NCI-H1436 (cell line): ENCODE data around the gene DCUN1D1.

Experiments used
- DNase-seq: peaks from one replicate; lab custom pipeline; 2025; lab: John Stamatoyannopoulos, UW

The DCUN1D1 gene

DNA sequence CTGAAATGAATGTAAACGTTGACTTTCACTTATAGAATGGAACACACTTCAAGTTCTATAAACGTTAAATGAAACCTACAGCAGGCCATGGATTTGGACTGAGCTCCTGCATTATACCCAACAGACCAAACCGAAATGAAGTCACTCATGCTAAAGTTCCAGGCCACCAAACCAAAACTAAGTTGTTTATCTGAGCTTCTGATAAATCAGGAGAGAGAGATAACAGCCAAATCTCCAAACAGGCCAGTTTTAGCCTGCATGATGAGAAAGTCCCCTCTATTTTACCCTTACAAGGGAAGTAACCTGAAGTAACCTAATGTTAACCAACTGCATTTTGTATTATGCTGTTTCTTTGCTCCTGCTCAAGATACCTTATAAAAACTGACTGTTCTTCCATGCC lies 44.5 kb downstream of the DCUN1D1 start:
- no peak for DNase-seq

DNA sequence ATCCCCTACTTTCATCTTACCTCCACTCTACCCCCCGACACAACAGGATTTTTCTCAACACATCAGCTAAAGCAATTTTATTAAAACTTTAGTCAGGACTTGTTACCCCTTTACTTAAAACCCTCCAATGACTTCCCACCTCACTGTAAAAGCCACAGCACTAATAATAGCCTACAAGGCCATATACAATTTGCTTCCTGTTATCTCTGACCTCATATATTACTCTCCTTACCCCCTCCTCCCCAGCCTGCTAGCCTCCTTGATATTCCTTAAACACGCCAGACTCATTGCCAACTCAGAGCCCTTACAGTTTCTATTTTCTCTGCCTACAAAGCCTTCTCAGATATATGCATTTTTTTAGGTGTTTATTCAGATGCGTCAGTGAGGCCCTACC lies 54.4 kb downstream of the DCUN1D1 start:
- DNase-seq: no peak

DNA sequence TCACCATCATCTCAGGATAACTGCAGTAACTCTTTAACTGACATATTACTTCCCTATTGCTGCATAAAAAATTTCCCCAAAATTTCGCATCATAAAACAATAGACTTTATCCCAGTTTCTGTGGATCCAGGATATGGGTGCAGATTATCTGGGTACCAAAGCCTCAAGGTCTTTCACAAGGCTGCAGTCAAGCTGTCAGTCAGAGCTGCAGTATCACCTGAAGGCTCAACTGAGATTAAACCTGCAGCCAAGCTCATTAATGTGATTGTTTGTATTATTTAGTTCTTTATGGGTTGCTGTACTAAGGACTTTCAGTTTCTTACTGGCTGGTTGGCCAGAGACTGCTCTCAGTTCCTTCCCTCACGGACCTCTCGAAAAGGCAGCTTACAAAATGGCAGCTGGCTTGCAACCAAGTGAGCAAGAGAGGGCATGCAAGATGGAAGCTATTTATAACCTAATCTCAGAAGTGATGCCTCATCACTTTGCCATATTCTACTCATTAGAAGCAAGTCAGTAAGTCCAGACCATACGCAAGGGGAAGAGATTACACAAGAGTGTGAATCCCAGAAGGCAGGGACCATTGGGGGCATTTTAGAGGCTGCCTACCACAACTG lies 54.9 kb downstream of the DCUN1D1 start:
- DNase-seq: no peak

DNA sequence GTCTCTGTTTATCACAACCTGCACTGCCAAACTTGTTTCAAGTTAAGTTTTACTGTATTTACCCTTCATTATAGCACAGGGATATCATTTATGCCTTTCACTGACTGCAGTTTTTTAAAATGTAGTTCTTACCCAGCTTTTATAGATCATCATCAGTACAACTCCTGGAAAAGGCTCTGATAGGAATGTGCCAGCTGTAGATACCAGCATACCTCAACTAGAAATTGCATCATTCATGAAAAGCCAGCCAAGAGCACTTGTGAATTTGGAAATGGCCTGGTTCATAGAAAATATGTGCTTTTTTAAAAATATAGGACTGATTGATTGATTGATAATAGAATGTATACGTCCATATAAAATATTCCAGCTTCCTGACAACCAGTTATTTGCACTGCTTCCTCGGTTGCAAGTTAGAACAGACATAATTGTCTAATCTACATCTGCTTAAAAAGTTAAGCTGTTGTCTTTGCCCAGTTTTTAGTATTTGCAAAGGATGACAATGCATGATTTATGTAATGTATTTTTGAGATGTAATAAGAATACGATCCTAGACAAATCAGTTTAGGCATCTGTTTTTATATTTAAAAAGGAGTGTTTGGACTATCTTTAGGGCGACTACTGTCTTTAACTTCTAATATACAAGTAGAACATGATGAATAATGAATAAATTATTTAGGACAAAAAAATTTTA lies 58.5 kb downstream of the DCUN1D1 start:
- no peak for DNase-seq

DNA sequence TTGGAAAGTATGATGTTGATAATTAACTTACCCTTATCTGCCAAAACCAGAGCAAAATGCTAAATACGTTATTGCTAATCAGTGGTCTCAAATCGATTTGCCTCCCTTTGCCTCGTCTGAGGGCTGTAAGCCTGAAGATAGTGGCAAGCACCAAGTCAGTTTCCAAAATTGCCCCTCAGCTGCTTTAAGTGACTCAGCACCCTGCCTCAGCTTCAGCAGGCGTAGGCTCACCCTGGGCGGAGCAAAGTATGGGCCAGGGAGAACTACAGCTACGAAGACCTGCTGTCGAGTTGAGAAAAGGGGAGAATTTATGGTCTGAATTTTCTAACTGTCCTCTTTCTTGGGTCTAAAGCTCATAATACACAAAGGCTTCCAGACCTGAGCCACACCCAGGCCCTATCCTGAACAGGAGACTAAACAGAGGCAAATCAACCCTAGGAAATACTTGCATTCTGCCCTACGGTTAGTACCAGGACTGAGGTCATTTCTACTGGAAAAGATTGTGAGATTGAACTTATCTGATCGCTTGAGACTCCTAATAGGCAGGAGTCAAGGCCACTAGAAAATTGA lies 59.7 kb downstream of the DCUN1D1 start:
- DNase-seq: no peak

DNA sequence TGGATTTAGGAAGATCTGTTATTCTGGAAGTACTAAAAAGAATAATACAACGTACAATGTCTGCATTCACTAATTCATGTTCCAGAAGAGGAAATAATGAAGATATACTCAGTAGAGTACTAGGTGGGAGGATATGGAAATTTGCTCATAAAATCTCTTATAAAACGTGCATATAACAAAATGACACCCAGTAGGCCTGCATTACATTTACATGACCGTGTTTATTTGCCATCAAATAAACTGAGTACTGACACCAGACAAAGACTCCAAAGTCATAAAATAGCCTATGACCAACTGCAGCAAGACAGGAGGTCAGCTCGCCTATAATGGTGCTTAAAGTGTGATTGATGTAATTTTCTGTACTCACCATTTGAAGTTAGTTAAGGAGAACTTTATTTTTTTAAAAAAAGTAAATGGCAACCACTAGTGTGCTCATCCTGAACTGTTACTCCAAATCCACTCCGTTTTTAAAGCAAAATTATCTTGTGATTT lies 60.4 kb downstream of the DCUN1D1 start:
- no peak for DNase-seq

DNA sequence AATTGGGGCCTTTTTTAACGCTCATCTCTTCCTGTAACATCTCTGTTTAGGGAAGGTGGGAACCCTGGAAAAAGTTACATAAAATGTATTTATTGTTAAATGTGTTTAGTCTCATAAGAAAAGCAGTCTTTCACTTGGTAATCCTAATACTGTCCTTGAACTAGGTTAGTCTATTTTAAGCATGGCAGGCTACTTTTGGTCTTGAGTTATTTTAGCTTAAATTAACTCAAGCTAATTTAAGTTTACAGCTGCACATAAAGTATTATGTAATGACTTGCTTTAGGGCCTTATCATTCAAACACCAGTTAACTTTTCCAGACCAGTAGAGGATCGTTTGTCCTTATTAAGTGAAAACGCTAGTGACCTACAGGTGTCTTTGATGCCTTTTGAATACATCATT lies 63.2 kb downstream of the DCUN1D1 start:
- DNase-seq: no peak

DNA sequence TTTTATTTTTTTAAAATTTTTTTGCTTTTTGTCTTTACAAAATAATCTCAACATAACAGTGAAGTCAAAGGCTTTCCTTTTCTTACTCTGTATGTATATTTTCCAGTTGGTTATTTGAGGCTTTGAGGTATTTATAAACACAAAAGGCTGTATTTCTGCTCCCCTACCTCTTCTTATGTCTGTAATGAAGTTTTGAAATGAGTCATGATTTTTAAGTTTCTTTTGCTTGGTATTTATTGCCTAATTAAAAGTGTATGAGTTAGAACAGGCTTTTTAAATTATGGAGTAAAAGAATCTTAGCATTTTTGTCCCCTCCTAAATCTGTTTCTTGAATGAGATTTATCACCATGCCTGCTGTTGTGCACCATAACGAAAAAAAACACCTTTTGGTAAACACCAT lies 66.0 kb downstream of the DCUN1D1 start:
- no peak for DNase-seq

DNA sequence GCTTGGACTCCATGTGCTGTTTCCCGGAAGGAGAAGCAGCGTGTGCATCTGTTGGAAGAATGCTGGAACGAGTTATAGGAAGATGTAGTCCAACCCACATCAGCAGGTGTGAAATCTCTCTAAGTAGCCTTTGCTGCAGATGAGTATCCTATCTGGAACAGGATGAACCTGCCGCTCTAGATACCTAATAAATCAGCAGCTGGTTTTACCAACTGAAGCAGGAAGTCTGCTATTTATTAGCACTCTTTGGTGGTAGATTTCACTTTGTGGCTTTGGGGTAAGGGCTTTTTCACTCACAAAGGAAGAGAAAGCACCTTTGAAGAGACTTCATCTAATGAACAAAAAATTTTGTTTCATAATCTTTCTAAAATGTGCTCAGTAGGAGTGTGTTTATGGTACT lies 66.4 kb downstream of the DCUN1D1 start:
- DNase-seq: no peak

DNA sequence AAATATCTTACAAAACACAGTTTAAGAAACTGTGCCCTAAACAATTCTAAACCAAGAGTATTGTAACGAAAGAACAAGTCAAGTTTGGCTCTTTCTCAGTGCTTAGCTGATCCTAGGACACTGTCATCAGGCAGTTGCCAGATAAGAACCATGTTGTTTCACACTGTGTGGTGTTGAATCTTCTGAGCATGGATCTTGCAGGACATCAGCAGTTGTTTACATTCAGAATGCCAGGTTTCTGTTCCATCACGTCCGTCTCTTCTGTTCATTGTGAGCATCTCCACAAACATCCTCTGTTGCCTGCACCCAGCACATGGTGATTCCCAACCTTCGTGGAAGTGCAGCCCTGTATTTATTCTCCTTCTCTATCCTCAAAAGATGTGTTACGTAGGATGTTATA lies 67.9 kb downstream of the DCUN1D1 start:
- DNase-seq: no peak

DNA sequence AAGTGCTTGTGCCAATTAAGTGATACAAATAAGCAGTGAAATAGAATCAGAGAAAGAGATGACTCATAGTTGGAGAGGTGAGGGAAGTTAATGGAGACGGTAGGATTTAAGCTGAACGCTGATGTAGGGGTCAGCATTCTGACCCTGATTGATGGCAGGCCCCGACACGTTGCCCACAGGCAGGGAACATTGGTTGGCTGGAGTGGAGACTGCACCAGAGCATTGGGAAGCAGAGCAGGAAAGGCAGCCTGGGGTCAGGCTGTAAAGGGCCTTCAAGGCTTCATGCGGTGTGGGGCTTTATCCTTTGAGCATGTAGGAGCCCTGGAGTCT lies 68.6 kb downstream of the DCUN1D1 start:
- no peak for DNase-seq

DNA sequence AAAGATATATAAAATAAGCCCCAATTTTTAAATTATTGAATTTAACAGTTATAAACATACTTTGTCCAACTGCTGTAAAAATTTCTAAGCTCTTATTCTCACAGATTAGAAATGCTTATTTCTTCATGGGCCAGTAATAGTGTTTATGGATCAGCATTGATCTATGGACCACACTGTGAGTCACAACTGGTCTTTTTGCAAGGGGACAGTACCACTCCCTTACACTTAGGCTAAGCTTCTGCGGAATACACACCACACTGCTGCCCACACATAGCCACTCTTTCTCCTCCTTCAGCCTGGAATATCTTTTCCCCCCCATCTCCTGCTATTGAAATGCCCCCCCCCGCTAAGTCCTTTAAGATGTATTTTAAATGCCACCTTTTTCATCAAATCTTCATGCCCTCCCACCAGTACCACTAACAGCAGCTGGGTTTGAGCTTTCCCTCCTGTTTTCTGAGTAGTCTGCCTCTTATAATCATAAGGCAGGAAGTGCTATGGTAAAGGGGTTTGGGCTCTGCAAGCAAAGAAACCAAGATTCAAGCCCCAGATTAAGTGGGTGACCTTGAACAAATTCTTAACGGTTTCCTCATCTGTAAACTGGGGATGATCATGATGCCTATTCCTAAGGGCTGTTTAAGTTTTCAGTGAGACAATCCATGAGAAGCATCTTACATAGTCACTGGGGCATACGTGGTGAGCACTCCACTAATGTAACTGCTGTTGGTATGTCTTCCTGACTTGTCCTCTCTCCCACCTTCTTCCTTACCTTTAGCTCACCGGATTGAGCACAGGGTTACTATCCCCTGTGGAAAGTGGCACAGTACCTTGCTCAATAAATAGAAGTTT lies 69.2 kb downstream of the DCUN1D1 start:
- no peak for DNase-seq

DNA sequence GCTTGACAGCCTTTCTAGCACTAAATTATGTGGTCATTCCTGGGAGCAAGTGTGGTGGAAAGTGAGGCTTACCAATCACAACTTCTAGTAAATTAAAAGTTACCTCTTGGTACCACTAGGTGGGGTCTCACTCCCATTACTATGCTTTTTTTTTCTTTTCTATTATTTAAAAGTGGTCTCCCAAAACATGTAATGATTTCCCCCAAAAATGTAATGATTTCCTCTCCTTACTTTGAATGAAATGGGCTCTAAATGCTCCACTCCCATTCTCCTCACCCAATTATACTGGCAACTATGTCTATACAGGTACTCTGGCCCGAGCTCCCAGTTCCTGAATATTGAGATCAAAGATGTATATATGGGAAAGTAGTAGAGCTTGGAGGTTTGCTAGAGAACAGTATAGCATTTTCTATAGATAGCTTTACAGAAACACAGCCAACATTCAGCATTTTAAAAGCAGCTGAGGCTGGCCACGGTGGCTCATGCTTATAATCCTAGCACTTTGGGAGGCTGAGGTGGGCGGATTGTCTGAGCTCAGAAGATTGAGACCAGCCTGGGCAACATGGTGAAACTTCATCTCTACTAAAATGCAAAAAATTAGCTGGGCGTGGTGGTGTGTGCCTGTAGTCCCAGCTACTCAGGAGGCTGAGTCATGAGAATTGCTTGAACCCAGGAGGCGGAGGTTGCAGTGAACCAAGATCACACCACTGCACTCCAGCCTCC lies 70.9 kb downstream of the DCUN1D1 start:
- DNase-seq: no peak

DNA sequence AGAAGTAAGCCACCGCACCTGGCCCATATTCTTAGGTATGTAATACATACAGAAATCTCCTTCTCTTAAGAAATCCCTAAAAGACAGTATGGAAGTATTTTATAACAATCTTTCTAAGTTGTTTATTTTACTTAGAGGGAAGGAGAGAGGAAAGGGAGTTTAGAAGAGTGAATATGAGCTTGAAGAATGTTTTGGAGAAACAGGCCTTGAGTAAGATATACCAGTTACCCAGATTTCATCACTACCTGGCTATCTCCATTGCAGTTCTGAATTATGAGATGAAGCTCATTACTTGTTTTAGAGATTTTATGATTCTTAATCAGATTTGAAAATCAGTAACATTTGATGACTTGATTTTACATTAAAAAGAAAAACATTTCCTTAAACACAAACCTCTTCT lies 71.9 kb downstream of the DCUN1D1 start:
- no peak for DNase-seq

DNA sequence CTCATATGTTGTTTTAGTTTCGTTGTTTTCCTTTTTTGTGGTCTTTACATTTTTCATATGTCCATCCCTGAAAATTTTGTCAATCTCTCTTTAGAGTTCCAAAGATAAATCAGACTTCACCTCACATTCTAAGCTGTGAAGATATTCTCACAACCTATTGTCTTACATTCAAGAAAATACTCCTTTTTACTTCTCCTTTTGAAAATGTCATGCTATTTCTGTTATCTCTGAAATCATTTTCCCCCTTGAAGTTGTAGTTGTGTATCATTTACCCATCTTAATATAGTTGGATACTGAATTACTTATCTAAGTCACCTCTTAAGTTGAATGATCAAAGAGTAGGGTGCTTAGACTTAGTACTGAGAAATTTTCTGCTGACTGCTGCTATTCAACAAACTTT lies 74.3 kb downstream of the DCUN1D1 start:
- DNase-seq: no peak

DNA sequence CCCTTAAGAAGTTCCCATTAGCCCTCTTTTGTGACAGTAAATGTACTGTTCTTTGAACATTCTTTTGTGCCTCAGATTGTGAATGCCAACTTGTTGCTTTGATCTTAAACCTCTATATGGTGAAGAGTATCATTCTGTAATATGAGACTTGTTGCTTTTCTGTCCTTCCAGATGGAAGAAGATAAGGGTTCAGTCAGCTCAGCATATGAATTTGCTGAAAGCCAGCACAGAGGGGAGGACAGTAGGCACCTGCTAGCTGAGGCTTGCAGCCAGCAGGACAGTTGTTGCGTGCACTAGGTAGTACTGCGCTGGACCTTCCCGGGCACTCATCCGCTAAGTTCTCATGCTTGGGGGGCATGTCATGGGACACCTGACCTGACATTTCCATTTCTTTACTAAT lies 74.7 kb downstream of the DCUN1D1 start:
- no peak for DNase-seq

DNA sequence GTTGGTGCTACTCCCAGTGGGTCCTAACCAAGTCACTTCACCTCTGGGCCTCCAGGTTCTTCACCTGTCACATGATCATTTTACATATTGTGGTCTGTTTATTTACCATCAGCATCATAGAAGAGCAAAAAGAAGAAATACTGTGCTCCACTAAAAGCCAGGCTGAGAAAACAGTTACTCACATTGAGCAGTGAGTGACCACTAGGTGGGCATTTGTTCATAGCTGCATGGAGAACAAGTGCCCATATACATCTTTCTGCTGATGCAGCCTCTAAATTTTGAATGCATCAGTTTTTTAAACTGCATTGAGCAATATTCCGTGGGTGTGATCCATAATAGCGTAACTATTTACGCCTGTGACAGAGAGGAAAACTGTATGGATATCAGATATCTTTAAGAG lies 76.2 kb downstream of the DCUN1D1 start:
- DNase-seq: no peak

DNA sequence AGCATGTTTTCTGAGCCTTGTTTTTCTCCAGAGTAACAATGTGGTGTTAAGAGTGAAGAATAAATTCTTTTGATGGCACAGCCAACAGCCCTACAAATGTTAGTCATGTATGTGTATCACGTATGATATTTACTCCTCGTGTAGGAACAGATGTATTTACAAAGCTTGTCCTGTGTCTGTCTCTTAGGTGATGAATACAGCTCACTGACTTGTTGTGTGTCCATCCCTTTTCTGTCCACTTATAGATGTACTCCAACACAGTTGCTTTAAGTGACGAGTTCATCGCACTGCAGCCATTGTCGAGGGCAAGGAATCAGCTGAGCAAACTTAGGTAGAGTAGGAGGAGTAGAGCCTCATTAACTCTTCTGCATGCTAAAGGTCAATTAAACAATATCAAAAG lies 78.1 kb downstream of the DCUN1D1 start:
- no peak for DNase-seq

DNA sequence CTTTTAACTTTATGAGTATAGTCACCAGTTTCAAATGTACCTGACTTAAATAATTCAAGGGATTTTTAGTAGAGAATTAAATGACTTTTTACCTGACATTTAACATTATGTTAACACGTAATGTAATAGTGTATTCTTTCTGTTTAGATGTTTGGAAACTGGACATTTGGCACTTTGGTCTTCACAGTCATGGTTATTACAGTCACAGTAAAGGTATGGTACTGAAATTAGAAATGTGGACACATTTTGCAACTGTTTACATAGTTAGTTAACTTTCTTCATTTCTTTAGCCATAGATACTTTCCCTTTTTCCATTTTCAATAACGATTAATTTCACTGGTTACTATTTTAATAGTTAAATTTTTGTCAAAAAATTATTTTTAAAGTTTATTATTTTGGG lies 83.8 kb downstream of the DCUN1D1 start:
- DNase-seq: no peak

DNA sequence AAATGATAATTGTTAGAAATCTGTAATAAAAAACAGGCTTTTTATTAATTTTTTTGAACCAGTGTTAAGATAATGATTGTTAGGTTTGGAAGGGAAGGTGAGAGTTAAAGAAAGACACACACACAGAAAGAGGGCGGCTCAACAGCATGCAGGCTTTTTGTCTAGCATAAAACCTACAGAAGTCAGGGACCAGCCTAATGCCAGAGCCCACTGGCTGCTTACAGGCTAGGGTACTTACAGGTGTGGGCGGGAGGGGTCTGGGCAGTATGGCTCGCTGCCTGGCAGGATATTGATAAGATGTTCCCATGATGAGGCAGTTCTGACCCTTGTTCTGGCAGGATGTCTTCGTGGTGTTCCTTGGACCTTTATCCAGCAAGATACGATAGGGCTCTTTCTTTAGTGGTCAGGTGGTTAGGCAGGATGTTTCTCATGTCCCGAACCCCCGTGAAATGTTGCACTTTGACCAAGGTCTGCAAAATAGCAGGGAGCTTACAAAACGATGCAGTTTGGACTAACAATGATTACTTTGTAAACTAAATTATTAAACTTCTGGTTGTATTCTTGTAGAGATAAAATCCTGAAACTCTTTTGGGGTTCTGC lies 84.7 kb downstream of the DCUN1D1 start:
- DNase-seq: no peak

DNA sequence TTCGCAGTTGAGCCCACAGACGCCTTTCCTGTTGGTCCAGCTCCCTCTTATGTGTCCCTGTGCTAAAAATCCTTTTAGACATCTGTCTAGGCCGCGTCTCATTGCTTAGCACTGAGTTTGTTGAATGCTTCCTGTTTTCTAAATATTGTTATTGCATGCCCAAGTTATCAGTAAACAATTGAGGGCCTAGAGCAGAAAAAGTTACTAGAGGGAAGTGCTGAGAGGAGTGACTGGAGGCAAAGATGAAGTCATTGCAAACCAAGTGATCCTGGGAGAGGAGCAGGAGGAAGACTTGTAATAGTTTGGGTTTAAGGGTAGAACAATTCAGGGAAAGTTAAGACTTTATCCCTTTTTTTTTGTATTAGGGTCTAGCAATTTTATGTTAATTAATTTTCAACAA lies 88.1 kb downstream of the DCUN1D1 start:
- no peak for DNase-seq

DNA sequence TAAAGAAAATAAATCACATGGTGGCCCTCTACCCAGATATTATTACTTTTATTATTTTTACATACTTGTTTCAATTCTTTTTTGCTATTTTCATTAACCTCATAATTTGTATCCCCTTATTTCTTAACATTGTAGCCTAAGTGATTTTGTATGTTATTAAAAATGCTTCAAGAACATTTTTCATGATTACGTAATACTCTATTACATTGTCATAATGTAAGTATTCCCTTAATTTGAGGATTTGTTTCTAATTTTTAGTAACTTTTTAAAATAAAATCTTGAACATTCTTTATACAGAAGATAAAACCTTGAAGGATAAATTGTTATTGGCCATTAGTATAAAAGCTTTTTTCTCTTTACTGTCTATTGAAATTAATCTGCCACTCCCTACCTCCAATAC lies 89.0 kb downstream of the DCUN1D1 start:
- no peak for DNase-seq
